Muscle of leg (tissue), 11 donors: ENCODE measurements around the gene SLC19A1. TPM values are rescaled to one million over a fixed set of nuclear protein-coding genes. Genes with fewer than 3 reads are reported as not detected.

Experiments used
- DNase-seq: peaks from one replicate; pipeline ENCODE4 v3.0.0; 2013
- H3K27ac ChIP-seq: one replicate; pipeline ENCODE4 v1.5.1; 2013; ENCODE audit warnings: mild to moderate bottlenecking, low read length, control low read depth
- H3K27me3 ChIP-seq: one replicate; pipeline ENCODE4 v1.6.1; 2013; ENCODE audit warnings: low read length; ENCODE audit not compliant: control insufficient read depth, insufficient read depth
- H3K36me3 ChIP-seq: one replicate; pipeline ENCODE4 v1.6.1; 2013; ENCODE audit warnings: low read length; ENCODE audit not compliant: control insufficient read depth, insufficient read depth
- H3K4me1 ChIP-seq: one replicate; pipeline ENCODE4 v1.6.1; 2013; ENCODE audit warnings: low read length; ENCODE audit not compliant: control insufficient read depth, insufficient read depth
- H3K4me3 ChIP-seq: one replicate; pipeline ENCODE4 v1.5.1; 2013; ENCODE audit warnings: low read length, control low read depth
- H3K9me3 ChIP-seq: replicated peaks from 2 replicates; pipeline ENCODE4 v1.6.1; 2013; ENCODE audit warnings: low read depth, low read length; ENCODE audit not compliant: control insufficient read depth
- WGBS: methylation state at CpG from one replicate; pipeline ENCODE4 v1.1.5; 2013; ENCODE audit warnings: missing lambda C conversion rate; ENCODE audit not compliant: insufficient coverage; 5-methylcytosine and 5-hydroxymethylcytosine counted together
- polyA plus RNA-seq, 8 donors: library from polyadenylated mRNA; unstranded; fragments of 120-200 nt; gene quantifications; one replicate each; pipeline versions ENCODE4 v1.2.1 to v1.2.3, GENCODE V29; 2013; ENCODE audit warnings: inconsistent platforms in 1 of 8, low replicate concordance in 1 of 8; ENCODE audit not compliant: insufficient read length in 8 of 8, insufficient read depth in 1 of 8
- total RNA-seq: library from RNA; stranded (reverse); fragments of 120-200 nt; gene quantifications from one replicate; pipeline ENCODE4 v1.2.4, GENCODE V29; 2013

Gene SLC19A1
- total and polyA plus RNA-seq, 9 donors, result 3.2 to 22.8 (median 12.8) TPM

GRCh38 chr21:45584786-45585185, 42.5 kb upstream of the SLC19A1 start:
- Histone ChIP-seq H3K27ac (no peak overlapping the region), H3K9me3 (peaks cover 23% of the 10 kb centered on the region), H3K4me3 (no peak overlapping the region), H3K4me1 (peaks cover 8% of the 10 kb centered on the region), H3K36me3 (no peaks in the 10 kb centered on the region), H3K27me3 (peaks cover 22% of the 10 kb centered on the region)
- 83% methylated on average over 3 of the region's 4 CpGs for WGBS
- DNase-seq, result no peak

- no peak for DNase-seq
- H3K4me3 ChIP-seq, result no peak overlapping the region
- 72% methylated on average over 8 of the region's 10 CpGs for WGBS
- H3K4me1 ChIP-seq, result peaks cover 8% of the 10 kb centered on the region
- H3K9me3 ChIP-seq, result peaks cover 17% of the 10 kb centered on the region
- no peak overlapping the region for H3K27ac ChIP-seq
- peaks cover 13% of the 10 kb centered on the region for H3K27me3 ChIP-seq
- no peaks in the 10 kb centered on the region for H3K36me3 ChIP-seq
Measured at GRCh38 chr21:45583831-45584509, 41.7 kb upstream of the SLC19A1 start.

GRCh38 chr21:45582128-45582527, 39.9 kb upstream of the SLC19A1 start:
- DNase-seq, result no peak
- H3K27me3 ChIP-seq, result peaks cover 7% of the 10 kb centered on the region
- H3K4me1 ChIP-seq, result peaks cover 10% of the 10 kb centered on the region
- peaks cover 12% of the 10 kb centered on the region for H3K9me3 ChIP-seq
- no peaks in the 10 kb centered on the region for H3K36me3 ChIP-seq
- no peak overlapping the region for H3K27ac ChIP-seq
- 94% methylated on average over 2 of the region's 5 CpGs for WGBS
- no peak overlapping the region for H3K4me3 ChIP-seq

- Histone ChIP-seq H3K27ac (no peak overlapping the region), H3K4me3 (no peak overlapping the region), H3K9me3 (peaks cover 4% of the 10 kb centered on the region), H3K4me1 (peaks cover 15% of the 10 kb centered on the region), H3K27me3 (peaks cover 10% of the 10 kb centered on the region), H3K36me3 (no peaks in the 10 kb centered on the region)
- 93% methylated on average over 10 of the region's 13 CpGs for WGBS
- DNase-seq, result no peak
Measured at GRCh38 chr21:45581322-45581712, 39.1 kb upstream of the SLC19A1 start.

GRCh38 chr21:45580576-45581321, 38.5 kb upstream of the SLC19A1 start:
- 57% methylated on average over 33 of the region's 33 CpGs for WGBS
- no peak overlapping the region for H3K27ac ChIP-seq
- H3K36me3 ChIP-seq, result no peaks in the 10 kb centered on the region
- peaks cover 9% of the 10 kb centered on the region for H3K27me3 ChIP-seq
- no peak overlapping the region for H3K4me3 ChIP-seq
- H3K4me1 ChIP-seq, result peaks cover 15% of the 10 kb centered on the region
- H3K9me3 ChIP-seq, result no peaks in the 10 kb centered on the region
- DNase-seq, result no peak

- Histone ChIP-seq H3K36me3 (no peaks in the 10 kb centered on the region), H3K27me3 (peaks cover 9% of the 10 kb centered on the region)
- whole genome bisulfite sequencing, result 84% methylated on average over 6 of the region's 8 CpGs
Measured at GRCh38 chr21:45580181-45580575, 37.9 kb upstream of the SLC19A1 start.

GRCh38 chr21:45579383-45580180, 37.3 kb upstream of the SLC19A1 start:
- DNase-seq, result no peak
- peaks cover 20% of the 10 kb centered on the region for H3K4me1 ChIP-seq
- no peaks in the 10 kb centered on the region for H3K36me3 ChIP-seq
- H3K9me3 ChIP-seq, result no peaks in the 10 kb centered on the region
- WGBS, result 89% methylated on average over 27 of the region's 29 CpGs
- H3K27me3 ChIP-seq, result peaks cover 6% of the 10 kb centered on the region
- no peak overlapping the region for H3K4me3 ChIP-seq
- no peak overlapping the region for H3K27ac ChIP-seq

More at GRCh38 chr21:45580181-45580575, 37.9 kb upstream of the SLC19A1 start:
- H3K4me1 ChIP-seq, result peaks cover 15% of the 10 kb centered on the region
- H3K9me3 ChIP-seq, result no peaks in the 10 kb centered on the region
- DNase-seq, result no peak
- H3K27ac ChIP-seq, result no peak overlapping the region
- no peak overlapping the region for H3K4me3 ChIP-seq

- Histone ChIP-seq H3K9me3 (no peaks in the 10 kb centered on the region), H3K27me3 (peaks cover 6% of the 10 kb centered on the region), H3K27ac (no peak overlapping the region), H3K4me1 (peaks cover 26% of the 10 kb centered on the region), H3K4me3 (no peak overlapping the region), H3K36me3 (no peaks in the 10 kb centered on the region)
- DNase-seq, result no peak
- 93% methylated on average over 13 of the region's 21 CpGs for WGBS
Measured at GRCh38 chr21:45578811-45579381, 36.7 kb upstream of the SLC19A1 start.

- Histone ChIP-seq H3K27ac (no peak overlapping the region), H3K9me3 (no peaks in the 10 kb centered on the region), H3K36me3 (no peaks in the 10 kb centered on the region), H3K4me1 (peaks cover 26% of the 10 kb centered on the region), H3K27me3 (peaks cover 6% of the 10 kb centered on the region), H3K4me3 (no peak overlapping the region)
- DNase-seq, result no peak
- WGBS, result 70% methylated on average over 20 of the region's 21 CpGs
Measured at GRCh38 chr21:45578176-45578801, 36.0 kb upstream of the SLC19A1 start.
